A549 (cell line): ENCODE data around the gene UBASH3B. TPM values are rescaled to one million over a fixed set of nuclear protein-coding genes. Genes with fewer than 3 reads are reported as not detected.

ENCODE experiments used
- ATAC-seq, 2 experiments: fragments of 200-7000 bp in 1 of 2; fragments of >200 bp in 1 of 2; cut with Nextera tagmentation in 1 of 2; cut with Tn5 transposase in 1 of 2; 3 replicates each; pipeline versions ENCODE4 v1.8.0 to v1.9.1; 2018 to 2020; ENCODE audit warnings: mild to moderate bottlenecking in 1 of 2, moderate library complexity in 1 of 2
- CTCF ChIA-PET: fragments of 300-600 bp; sonication (Branson Sonifier 250); formaldehyde crosslinking; extraction: SDS; loops from one replicate; lab custom pipeline; 2021; ENCODE audit warnings: antibody characterized with exemption, inconsistent platforms; lab: Yijun Ruan, JAX
- POLR2A ChIA-PET: fragments of 350-600 bp; formaldehyde crosslinking; extraction: SDS; loops from one replicate; lab custom pipeline; 2021; ENCODE audit warnings: antibody characterized with exemption, inconsistent platforms; lab: Yijun Ruan, JAX
- DNase-seq, 2 experiments: peaks; one replicate each; pipeline versions ENCODE4 v3.0.0 to v3.0.0-alpha.2; 2011 to 2016; ENCODE audit warnings: low read depth in 1 of 2, low spot score in 1 of 2
- FAIRE-seq: peaks from 2 replicates; lab custom pipeline; 2011; peaks lifted over from hg19 to GRCh38; lab: Jason Lieb, UNC
- H3K27ac ChIP-seq, 2 experiments: fragments of >200 bp; sonication (Bioruptor Twin); formaldehyde crosslinking; 3 replicates each; pipeline ENCODE4 v1.5.1; 2016 to 2017
- H3K4me1 ChIP-seq: fragments of >200 bp; sonication (Bioruptor Twin); formaldehyde crosslinking; 3 replicates; pipeline ENCODE4 v1.6.1; 2016
- H3K4me2 ChIP-seq: fragments of >200 bp; sonication (Bioruptor Twin); formaldehyde crosslinking; 3 replicates; pipeline ENCODE4 v1.6.1; 2016
- H3K4me3 ChIP-seq: fragments of >200 bp; sonication (Bioruptor Twin); formaldehyde crosslinking; 3 replicates; pipeline ENCODE4 v1.5.1; 2016
- H3K9me3 ChIP-seq: fragments of >200 bp; sonication (Bioruptor Twin); formaldehyde crosslinking; 3 replicates; pipeline ENCODE4 v1.6.1; 2016
- ATOH8 ChIP-seq: fragments of 250-450 bp; sonication (Bioruptor Pico); IDR thresholded peaks from 2 replicates; pipeline ENCODE4 v1.5.0; 2020; ENCODE audit warnings: low read depth, mild to moderate bottlenecking, moderate library complexity
- BCL3 ChIP-seq: fragments of >200 bp; sonication (Bioruptor Twin); formaldehyde crosslinking; IDR thresholded peaks from 3 replicates; pipeline ENCODE4 v1.6.1; 2016
- BHLHE40 ChIP-seq: IDR thresholded peaks from 2 replicates; pipeline ENCODE4 v1.6.1; 2012; ENCODE audit warnings: low read depth, low read length, inconsistent platforms
- CBX2 ChIP-seq: fragments of 200-600 bp; sonication (generic); IDR thresholded peaks from 2 replicates; pipeline ENCODE4 v1.6.1; 2016; ENCODE audit warnings: low read depth, mild to moderate bottlenecking, borderline replicate concordance
- CHD4 ChIP-seq: fragments of 200-600 bp; sonication (generic); IDR thresholded peaks from 2 replicates; pipeline ENCODE4 v1.6.1; 2016; ENCODE audit warnings: antibody characterized with exemption, mild to moderate bottlenecking, borderline replicate concordance
- EHF ChIP-seq: fragments of 250-450 bp; sonication (Bioruptor Pico); IDR thresholded peaks from 2 replicates; pipeline ENCODE4 v1.5.0; 2020; ENCODE audit warnings: mild to moderate bottlenecking
- ESRRA ChIP-seq: fragments of 150-350 bp; IDR thresholded peaks from 2 replicates; pipeline ENCODE4 v1.6.1; 2014; ENCODE audit warnings: mild to moderate bottlenecking, low read length, borderline replicate concordance
- FOSL2 ChIP-seq, 2 experiments: fragments of 450-650 bp in 1 of 2; fragments of >200 bp in 1 of 2; sonication (Bioruptor Twin) in 1 of 2; formaldehyde crosslinking; IDR thresholded peaks; 2 replicates each; pipeline versions ENCODE4 v1.5.0 to v1.6.1; 2016 to 2020; ENCODE audit warnings: mild to moderate bottlenecking in 1 of 2, moderate library complexity in 1 of 2
- FOXS1 ChIP-seq: fragments of 250-450 bp; sonication (Bioruptor Pico); IDR thresholded peaks from 2 replicates; pipeline ENCODE4 v1.5.0; 2020; ENCODE audit warnings: mild to moderate bottlenecking, moderate library complexity
- HMGXB4 ChIP-seq: fragments of 250-450 bp; sonication (Bioruptor Pico); IDR thresholded peaks from 2 replicates; pipeline ENCODE4 v1.5.0; 2021; ENCODE audit warnings: mild to moderate bottlenecking, moderate library complexity, borderline replicate concordance
- HOXA7 ChIP-seq: fragments of 250-450 bp; sonication (Bioruptor Pico); IDR thresholded peaks from 2 replicates; pipeline ENCODE4 v1.5.0; 2020; ENCODE audit warnings: mild to moderate bottlenecking, moderate library complexity
- HOXB5 ChIP-seq: fragments of 250-450 bp; sonication (Bioruptor Pico); IDR thresholded peaks from 2 replicates; pipeline ENCODE4 v1.5.0; 2020; ENCODE audit warnings: mild to moderate bottlenecking, moderate library complexity
- JUN ChIP-seq, 2 experiments: fragments of >200 bp; sonication (Bioruptor Twin); formaldehyde crosslinking; IDR thresholded peaks; 2 replicates in 1 of 2; 3 replicates in 1 of 2; pipeline ENCODE4 v1.6.1; 2016 to 2017
- JUNB ChIP-seq: fragments of >200 bp; sonication (Bioruptor Twin); formaldehyde crosslinking; IDR thresholded peaks from 2 replicates; pipeline ENCODE4 v1.6.1; 2016
- KDM5A ChIP-seq: fragments of 200-600 bp; sonication (generic); IDR thresholded peaks from 2 replicates; pipeline ENCODE4 v1.6.1; 2016; ENCODE audit warnings: antibody characterized with exemption, mild to moderate bottlenecking
- MYC ChIP-seq: IDR thresholded peaks from 2 replicates; pipeline ENCODE4 v1.6.1; 2012; ENCODE audit warnings: mild to moderate bottlenecking, inconsistent platforms, low read length, improper control_type of control experiment, borderline replicate concordance
- POLR2A ChIP-seq: IDR thresholded peaks from 2 replicates; pipeline ENCODE4 v1.6.1; 2012; ENCODE audit warnings: mild to moderate bottlenecking, low read length
- POLR2AphosphoS2 ChIP-seq: conservative IDR thresholded peaks from 2 replicates; pipeline ENCODE4 v1.6.1; 2012; ENCODE audit warnings: low read length, improper control_type of control experiment, inconsistent platforms
- RAD21 ChIP-seq, 2 experiments: fragments of >200 bp in 1 of 2; sonication (Bioruptor Twin) in 1 of 2; formaldehyde crosslinking in 1 of 2; IDR thresholded peaks in 1 of 2; conservative IDR thresholded peaks in 1 of 2; 2 replicates in 1 of 2; 3 replicates in 1 of 2; pipeline ENCODE4 v1.6.1; 2012 to 2018; ENCODE audit warnings: inconsistent platforms in 1 of 2
- REST ChIP-seq: fragments of 200-600 bp; sonication (generic); IDR thresholded peaks from 2 replicates; pipeline ENCODE4 v1.6.1; 2016; ENCODE audit warnings: antibody characterized with exemption, mild to moderate bottlenecking, moderate library complexity
- SMC3 ChIP-seq: fragments of >200 bp; sonication (Bioruptor Twin); formaldehyde crosslinking; IDR thresholded peaks from 3 replicates; pipeline ENCODE4 v1.6.1; 2018; ENCODE audit warnings: inconsistent platforms
- TFCP2L1 ChIP-seq: fragments of 250-450 bp; sonication (Bioruptor Pico); IDR thresholded peaks from 2 replicates; pipeline ENCODE4 v1.5.0; 2021; ENCODE audit warnings: mild to moderate bottlenecking
- ZSCAN20 ChIP-seq: fragments of 250-450 bp; sonication (Bioruptor Pico); IDR thresholded peaks from 2 replicates; pipeline ENCODE4 v1.8.0; 2022; ENCODE audit warnings: mild to moderate bottlenecking, moderate library complexity
- WGBS: methylation state at CpG from one replicate; pipeline ENCODE4 v1.1.6; 2017; ENCODE audit errors: missing lambda C conversion rate; 5-methylcytosine and 5-hydroxymethylcytosine counted together
- polyA plus RNA-seq, 4 experiments: library from polyadenylated mRNA; depleted of rRNA in 3 of 4; stranded (reverse); fragments of >200 nt; fragmentation: RNase III in 1 of 4; extraction: RNeasy Plus Mini Kit Qiagen cat#74134 plus additional on column Dnase treatment in 1 of 4; gene quantifications; 2 replicates in 3 of 4; 3 replicates in 1 of 4; pipeline ENCODE4 v1.2.3, GENCODE V29; 2011 to 2017

The UBASH3B gene
- polyA plus RNA-seq, 2 of the 4 experiments (the other 2 are of a cell fraction): 33.4 to 43.0 TPM

- FAIRE-seq (no peak), DNase-seq (no peak), ATAC-seq (peak; percentile 56 to 76; a peak in 3 of 6 replicates)
- peaks cover 17% of the 10 kb centered on the region; the same call in 1 of the 3 replicates for H3K4me1 ChIP-seq
- WGBS: 94% methylated on average over 16 of the region's 16 CpGs
- ChIA-PET POLR2A (no interaction called here), CTCF (interaction anchor here (0.8 to 3.6 kb wide), 21 partner anchors 9 to 175 kb away, joined by 3 to 16 read pairs (median 5); no protein-coding TSS in a partner anchor)
- H3K9me3 ChIP-seq: no peaks in the 10 kb centered on the region
- no peak overlapping the region for H3K4me3 ChIP-seq
- no peak overlapping the region for H3K4me2 ChIP-seq
- no peak overlapping the region for H3K27ac ChIP-seq
- TF ChIP-seq CHD4: no peak
- TF ChIP-seq TFCP2L1 (CRISPR knock-in tag): no peak
- TF ChIP-seq ESRRA: no peak
- TF ChIP-seq HOXB5 (CRISPR knock-in tag): no peak
- TF ChIP-seq POLR2A: no peak
- no peak for TF ChIP-seq POLR2AphosphoS2
- TF ChIP-seq SMC3: peak; percentile 41; the same call in 1 of the 3 replicates
- TF ChIP-seq EHF (CRISPR knock-in tag): no peak
- TF ChIP-seq RAD21 (conservative IDR thresholded peaks at IDR 0.05 in 1 of 2, IDR thresholded peaks at IDR 0.05 in 1 of 2): peak in 1 of 2 experiments; percentile 27; a peak in 2 of 5 replicates
- no peak for TF ChIP-seq CBX2
- no peak for TF ChIP-seq REST
- TF ChIP-seq HOXA7 (CRISPR knock-in tag): no peak
- no peak for TF ChIP-seq JUNB
- no peak for TF ChIP-seq BCL3
These were observed 99.2 kb downstream of the UBASH3B start for GRCh38 chr11:122754553-122755322.

GRCh38 chr11:122755409-122755808 is 99.9 kb downstream of the UBASH3B start:
- 94% methylated on average over 9 of the region's 9 CpGs for WGBS
- Histone ChIP-seq H3K4me3 (no peak overlapping the region), H3K4me2 (no peak overlapping the region), H3K27ac (no peak overlapping the region), H3K9me3 (no peaks in the 10 kb centered on the region), H3K4me1 (peaks cover 17% of the 10 kb centered on the region; the same call in 1 of the 3 replicates)
- ATAC-seq: no peak
- POLR2A ChIA-PET: no interaction called here
- TF ChIP-seq FOXS1 (CRISPR knock-in tag) (no peak), SMC3 (no peak), ESRRA (no peak), FOSL2 (IDR thresholded peaks at IDR 0.05) (no peak), FOSL2 (CRISPR knock-in tag; IDR thresholded peaks at IDR 0.05) (no peak), HMGXB4 (CRISPR knock-in tag) (no peak), REST (no peak), ZSCAN20 (CRISPR knock-in tag) (no peak), RAD21 (conservative IDR thresholded peaks at IDR 0.05 in 1 of 2, IDR thresholded peaks at IDR 0.05 in 1 of 2) (no peak), KDM5A (no peak), JUNB (no peak), HOXB5 (CRISPR knock-in tag) (no peak), MYC (no peak), BHLHE40 (no peak), JUN (IDR thresholded peaks at IDR 0.05) (no peak), POLR2AphosphoS2 (no peak), ATOH8 (no peak)
- DNase-seq: no peak
- CTCF ChIA-PET: interaction anchor here (0.8 to 3.6 kb wide), 17 partner anchors 8 to 175 kb away, joined by 3 to 16 read pairs (median 5); no protein-coding TSS in a partner anchor
- FAIRE-seq: no peak
